Neural cell (in vitro differentiated cells): ENCODE measurements around the gene ATP11B. TPM values are rescaled to one million over a fixed set of nuclear protein-coding genes. Genes with fewer than 3 reads are reported as not detected.

ENCODE experiments used
- H2AFZ ChIP-seq: fragments of 200-600, 300-800 bp; sonication (generic), shearing (Covaris generic); 2 replicates; pipeline ENCODE4 v1.6.0; 2014; ENCODE audit warnings: low read depth, mild to moderate bottlenecking, antibody characterized with exemption, low read length, moderate library complexity
- H3F3A ChIP-seq: fragments of 200-600 bp; shearing (Covaris generic); 2 replicates; pipeline ENCODE4 v1.6.1; 2016; ENCODE audit warnings: mild to moderate bottlenecking, moderate library complexity, mixed read lengths, antibody characterized with exemption, low read length; ENCODE audit not compliant: insufficient read depth, poor library complexity, severe bottlenecking
- H3K27ac ChIP-seq: fragments of 200-600, 300-800 bp; sonication (generic), shearing (Covaris generic); 2 replicates; pipeline ENCODE4 v1.5.1; 2014; ENCODE audit warnings: mild to moderate bottlenecking, low read length, moderate library complexity
- H3K27me3 ChIP-seq: fragments of 300-800, 200-600 bp; sonication (generic), shearing (Covaris generic); 2 replicates; pipeline ENCODE4 v1.6.0; 2014; ENCODE audit warnings: mild to moderate bottlenecking, low read depth, low read length, moderate library complexity; ENCODE audit not compliant: insufficient read depth
- H3K36me3 ChIP-seq: fragments of 300-800, 200-600 bp; sonication (generic), shearing (Covaris generic); 2 replicates; pipeline ENCODE4 v1.5.1; 2014; ENCODE audit warnings: mild to moderate bottlenecking, antibody characterized with exemption, low read length, moderate library complexity; ENCODE audit not compliant: insufficient read depth
- H3K4me2 ChIP-seq: fragments of 300-800, 200-600 bp; sonication (generic), shearing (Covaris generic); 2 replicates; pipeline ENCODE4 v1.6.0; 2014; ENCODE audit warnings: mild to moderate bottlenecking, low read length
- H3K4me3 ChIP-seq: fragments of 300-800, 200-600 bp; sonication (generic), shearing (Covaris generic); 2 replicates; pipeline ENCODE4 v1.5.1; 2014; ENCODE audit warnings: mild to moderate bottlenecking, low read length, moderate library complexity
- H3K79me2 ChIP-seq: fragments of 200-600 bp; shearing (Covaris generic); replicated peaks from 2 replicates; pipeline ENCODE4 v1.6.0; 2014; ENCODE audit warnings: mild to moderate bottlenecking, low read length, moderate library complexity; ENCODE audit not compliant: insufficient read depth
- H3K9ac ChIP-seq: fragments of 300-800, 200-600 bp; sonication (generic), shearing (Covaris generic); 2 replicates; pipeline ENCODE4 v1.6.1; 2016; ENCODE audit warnings: mild to moderate bottlenecking, low read length, mixed read lengths
- H3K9me2 ChIP-seq: fragments of 200-600 bp; shearing (Covaris generic); 2 replicates; pipeline ENCODE4 v1.6.1; 2016; ENCODE audit warnings: mild to moderate bottlenecking, low read length, mixed read lengths; ENCODE audit not compliant: insufficient read depth
- H3K9me3 ChIP-seq: fragments of 200-600, 300-800 bp; sonication (generic), shearing (Covaris generic); 2 replicates; pipeline ENCODE4 v1.6.1; 2016; ENCODE audit warnings: mild to moderate bottlenecking, mixed run types, low read length, moderate library complexity, mixed read lengths
- H4K20me1 ChIP-seq: fragments of 200-600 bp; shearing (Covaris generic); 2 replicates; pipeline ENCODE4 v1.6.1; 2016; ENCODE audit warnings: mild to moderate bottlenecking, mixed run types; ENCODE audit not compliant: insufficient read depth
- EP300 ChIP-seq: fragments of 450-650 bp; conservative IDR thresholded peaks from 2 replicates; pipeline ENCODE4 v1.6.1; 2014; ENCODE audit warnings: antibody characterized with exemption, mild to moderate bottlenecking, moderate library complexity; ENCODE audit not compliant: poor library complexity, severe bottlenecking
- EZH2 ChIP-seq: fragments of 200-600, 300-800 bp; shearing (Covaris generic), sonication (generic); IDR thresholded peaks from 2 replicates; pipeline ENCODE4 v1.6.1; 2014; ENCODE audit warnings: antibody characterized with exemption, low read length, borderline replicate concordance, mild to moderate bottlenecking; ENCODE audit not compliant: insufficient read depth, poor library complexity, severe bottlenecking
- MXI1 ChIP-seq: fragments of 450-650 bp; conservative IDR thresholded peaks from 2 replicates; pipeline ENCODE4 v1.6.1; 2014; ENCODE audit warnings: antibody characterized with exemption, mild to moderate bottlenecking; ENCODE audit not compliant: poor library complexity, severe bottlenecking
- POLR2AphosphoS5 ChIP-seq: IDR thresholded peaks from 2 replicates; pipeline ENCODE4 v1.6.1; 2012
- RAD21 ChIP-seq: fragments of 450-650 bp; conservative IDR thresholded peaks from 2 replicates; pipeline ENCODE4 v1.6.1; 2014; ENCODE audit warnings: antibody characterized with exemption, mild to moderate bottlenecking, moderate library complexity
- SMC3 ChIP-seq: fragments of 450-650 bp; conservative IDR thresholded peaks from 2 replicates; pipeline ENCODE4 v1.6.1; 2014; ENCODE audit warnings: antibody characterized with exemption, mild to moderate bottlenecking, moderate library complexity; ENCODE audit not compliant: poor library complexity
- TAF1 ChIP-seq: IDR thresholded peaks from 2 replicates; pipeline ENCODE4 v1.6.1; 2012; ENCODE audit warnings: low read depth
- polyA plus RNA-seq: library from polyadenylated mRNA; depleted of rRNA; stranded (reverse); fragments of >200 nt; gene quantifications from 2 replicates; pipeline ENCODE4 v1.2.3, GENCODE V29; 2014
- TF ChIP-seq, protein P1 (sequence below): IDR thresholded peaks from 2 replicates; pipeline ENCODE4 v1.6.1; 2012; ENCODE audit warnings: borderline replicate concordance
- TF ChIP-seq, protein P2 (sequence below): fragments of 450-650 bp; IDR thresholded peaks from 2 replicates; pipeline ENCODE4 v1.5.1; 2014; ENCODE audit warnings: antibody characterized with exemption, mild to moderate bottlenecking, moderate library complexity; ENCODE audit not compliant: poor library complexity, severe bottlenecking

Gene ATP11B
- polyA plus RNA-seq, 1 donor from 2014 or later: 31.2 TPM

DNA sequence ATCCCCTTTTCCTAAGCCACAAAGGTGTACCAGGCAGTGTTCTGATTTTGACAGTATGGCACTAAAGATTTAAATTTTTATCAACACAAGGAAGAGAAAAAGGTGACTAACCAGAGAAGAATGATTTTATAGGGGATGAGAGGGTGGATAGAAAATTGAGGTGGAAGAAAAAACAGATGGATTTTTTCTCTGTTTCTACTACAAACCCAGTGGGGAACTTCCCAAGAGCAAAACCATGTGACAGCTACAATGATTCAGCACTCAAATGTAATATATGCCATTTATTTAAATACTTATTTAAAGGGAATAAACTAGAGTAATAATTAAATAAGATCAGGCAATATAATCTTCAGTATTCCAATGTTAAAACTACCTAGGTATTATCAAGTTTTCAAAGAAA, 176.0 kb downstream of the ATP11B start:
- no peak for TF ChIP-seq POLR2AphosphoS5
- no peak for TF ChIP-seq SMC3
- TF ChIP-seq, protein P1, sequence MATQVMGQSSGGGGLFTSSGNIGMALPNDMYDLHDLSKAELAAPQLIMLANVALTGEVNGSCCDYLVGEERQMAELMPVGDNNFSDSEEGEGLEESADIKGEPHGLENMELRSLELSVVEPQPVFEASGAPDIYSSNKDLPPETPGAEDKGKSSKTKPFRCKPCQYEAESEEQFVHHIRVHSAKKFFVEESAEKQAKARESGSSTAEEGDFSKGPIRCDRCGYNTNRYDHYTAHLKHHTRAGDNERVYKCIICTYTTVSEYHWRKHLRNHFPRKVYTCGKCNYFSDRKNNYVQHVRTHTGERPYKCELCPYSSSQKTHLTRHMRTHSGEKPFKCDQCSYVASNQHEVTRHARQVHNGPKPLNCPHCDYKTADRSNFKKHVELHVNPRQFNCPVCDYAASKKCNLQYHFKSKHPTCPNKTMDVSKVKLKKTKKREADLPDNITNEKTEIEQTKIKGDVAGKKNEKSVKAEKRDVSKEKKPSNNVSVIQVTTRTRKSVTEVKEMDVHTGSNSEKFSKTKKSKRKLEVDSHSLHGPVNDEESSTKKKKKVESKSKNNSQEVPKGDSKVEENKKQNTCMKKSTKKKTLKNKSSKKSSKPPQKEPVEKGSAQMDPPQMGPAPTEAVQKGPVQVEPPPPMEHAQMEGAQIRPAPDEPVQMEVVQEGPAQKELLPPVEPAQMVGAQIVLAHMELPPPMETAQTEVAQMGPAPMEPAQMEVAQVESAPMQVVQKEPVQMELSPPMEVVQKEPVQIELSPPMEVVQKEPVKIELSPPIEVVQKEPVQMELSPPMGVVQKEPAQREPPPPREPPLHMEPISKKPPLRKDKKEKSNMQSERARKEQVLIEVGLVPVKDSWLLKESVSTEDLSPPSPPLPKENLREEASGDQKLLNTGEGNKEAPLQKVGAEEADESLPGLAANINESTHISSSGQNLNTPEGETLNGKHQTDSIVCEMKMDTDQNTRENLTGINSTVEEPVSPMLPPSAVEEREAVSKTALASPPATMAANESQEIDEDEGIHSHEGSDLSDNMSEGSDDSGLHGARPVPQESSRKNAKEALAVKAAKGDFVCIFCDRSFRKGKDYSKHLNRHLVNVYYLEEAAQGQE: no peak
- no peak for TF ChIP-seq TAF1
- TF ChIP-seq EP300: no peak
- TF ChIP-seq RAD21: no peak
- no peak for TF ChIP-seq EZH2
- no peak for TF ChIP-seq MXI1
- no peaks in the 10 kb centered on the region for H3K9me3 ChIP-seq
- H3K27me3 ChIP-seq: no peaks in the 10 kb centered on the region
- H3K79me2 ChIP-seq: peaks cover 61% of the 10 kb centered on the region
- no peak overlapping the region for H3K27ac ChIP-seq
- no peaks in the 10 kb centered on the region for H4K20me1 ChIP-seq
- H3F3A ChIP-seq: no peaks in the 10 kb centered on the region
- H3K9ac ChIP-seq: no peak overlapping the region
- H2AFZ ChIP-seq: no peak overlapping the region
- H3K4me3 ChIP-seq: no peak overlapping the region
- no peaks in the 10 kb centered on the region for H3K36me3 ChIP-seq
- H3K4me2 ChIP-seq: no peak overlapping the region
- H3K9me2 ChIP-seq: no peaks in the 10 kb centered on the region

DNA sequence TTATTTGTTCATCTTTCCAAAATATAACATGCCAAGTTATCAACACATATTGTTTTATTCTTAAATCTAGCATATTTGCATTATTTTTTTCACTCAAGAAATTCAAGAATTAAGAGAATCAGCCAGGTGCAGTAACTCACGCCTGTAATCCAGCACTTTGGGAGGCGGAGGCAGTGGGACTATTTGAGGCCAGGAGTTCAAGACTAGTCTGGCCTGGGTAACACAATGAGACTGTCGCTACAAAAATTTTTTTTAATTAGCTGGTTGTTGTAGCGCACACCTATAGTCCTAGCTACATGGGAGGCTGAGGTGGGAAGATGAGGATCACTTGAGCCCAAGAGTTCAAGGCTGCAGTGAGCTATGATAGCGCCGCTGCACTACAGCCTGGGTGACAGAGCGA, 176.5 kb downstream of the ATP11B start:
- Histone ChIP-seq H3K27ac (no peak overlapping the region), H3K36me3 (no peaks in the 10 kb centered on the region), H3K4me3 (no peak overlapping the region), H3K4me2 (no peak overlapping the region), H2AFZ (no peak overlapping the region), H4K20me1 (no peaks in the 10 kb centered on the region), H3K9ac (no peak overlapping the region), H3K9me2 (no peaks in the 10 kb centered on the region), H3K27me3 (no peaks in the 10 kb centered on the region), H3F3A (no peaks in the 10 kb centered on the region), H3K9me3 (no peaks in the 10 kb centered on the region), H3K79me2 (peaks cover 66% of the 10 kb centered on the region)
- TF ChIP-seq RAD21 (no peak), POLR2AphosphoS5 (no peak), SMC3 (no peak), TAF1 (no peak), MXI1 (no peak), EP300 (no peak), EZH2 (no peak)
- TF ChIP-seq, protein P1: no peak
- TF ChIP-seq, protein P2, sequence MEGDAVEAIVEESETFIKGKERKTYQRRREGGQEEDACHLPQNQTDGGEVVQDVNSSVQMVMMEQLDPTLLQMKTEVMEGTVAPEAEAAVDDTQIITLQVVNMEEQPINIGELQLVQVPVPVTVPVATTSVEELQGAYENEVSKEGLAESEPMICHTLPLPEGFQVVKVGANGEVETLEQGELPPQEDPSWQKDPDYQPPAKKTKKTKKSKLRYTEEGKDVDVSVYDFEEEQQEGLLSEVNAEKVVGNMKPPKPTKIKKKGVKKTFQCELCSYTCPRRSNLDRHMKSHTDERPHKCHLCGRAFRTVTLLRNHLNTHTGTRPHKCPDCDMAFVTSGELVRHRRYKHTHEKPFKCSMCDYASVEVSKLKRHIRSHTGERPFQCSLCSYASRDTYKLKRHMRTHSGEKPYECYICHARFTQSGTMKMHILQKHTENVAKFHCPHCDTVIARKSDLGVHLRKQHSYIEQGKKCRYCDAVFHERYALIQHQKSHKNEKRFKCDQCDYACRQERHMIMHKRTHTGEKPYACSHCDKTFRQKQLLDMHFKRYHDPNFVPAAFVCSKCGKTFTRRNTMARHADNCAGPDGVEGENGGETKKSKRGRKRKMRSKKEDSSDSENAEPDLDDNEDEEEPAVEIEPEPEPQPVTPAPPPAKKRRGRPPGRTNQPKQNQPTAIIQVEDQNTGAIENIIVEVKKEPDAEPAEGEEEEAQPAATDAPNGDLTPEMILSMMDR: no peak
